Karpas-422 (cell line): ENCODE measurements around the gene PEAK3. TPM values are rescaled to one million over a fixed set of nuclear protein-coding genes. Genes with fewer than 3 reads are reported as not detected.

Source experiments
- DNase-seq: peaks from one replicate; pipeline ENCODE4 v3.0.0-alpha.2; 2015
- H2AFZ ChIP-seq: fragments of 200-600 bp; sonication (generic); 2 replicates; pipeline ENCODE4 v1.6.1; 2014; ENCODE audit warnings: antibody characterized with exemption, low read length, mixed read lengths
- H3K27ac ChIP-seq: fragments of 200-600 bp; sonication (generic); 2 replicates; pipeline ENCODE4 v1.5.1; 2014; ENCODE audit warnings: mild to moderate bottlenecking, low read length, moderate library complexity
- H3K27me3 ChIP-seq: fragments of 200-600 bp; sonication (generic); 2 replicates; pipeline ENCODE4 v1.6.1; 2014; ENCODE audit warnings: low read length, mixed read lengths
- H3K36me3 ChIP-seq: fragments of 200-600 bp; sonication (generic); 2 replicates; pipeline ENCODE4 v1.6.1; 2014; ENCODE audit warnings: low read length, mixed read lengths; ENCODE audit not compliant: insufficient read depth
- H3K4me1 ChIP-seq: fragments of 200-600 bp; sonication (generic); 2 replicates; pipeline ENCODE4 v1.6.1; 2014; ENCODE audit warnings: mild to moderate bottlenecking, low read length, mixed read lengths
- H3K4me2 ChIP-seq: fragments of 200-600 bp; sonication (generic); 2 replicates; pipeline ENCODE4 v1.6.1; 2014; ENCODE audit warnings: low read length, low read depth, mild to moderate bottlenecking; ENCODE audit not compliant: poor library complexity, severe bottlenecking
- H3K4me3 ChIP-seq: fragments of 200-600 bp; sonication (generic); 2 replicates; pipeline ENCODE4 v1.5.1; 2014; ENCODE audit warnings: mild to moderate bottlenecking, antibody characterized with exemption, low read length, mixed read lengths
- H3K79me2 ChIP-seq: fragments of 200-600 bp; sonication (generic); 2 replicates; pipeline ENCODE4 v1.6.1; 2014; ENCODE audit warnings: mild to moderate bottlenecking, low read length, mixed read lengths
- H3K9ac ChIP-seq: fragments of 200-600 bp; sonication (generic); 2 replicates; pipeline ENCODE4 v1.6.0; 2014; ENCODE audit warnings: low read length
- H3K9me2 ChIP-seq: fragments of 200-600 bp; sonication (generic), shearing (Covaris generic); replicated peaks from 2 replicates; pipeline ENCODE4 v1.6.0; 2014; ENCODE audit warnings: mild to moderate bottlenecking, low read length, moderate library complexity; ENCODE audit not compliant: insufficient read depth
- H3K9me3 ChIP-seq: fragments of 300-700, 200-600 bp; sonication (generic); 2 replicates; pipeline ENCODE4 v1.6.1; 2014; ENCODE audit warnings: low read length, mixed read lengths
- H4K20me1 ChIP-seq: fragments of 200-600 bp; sonication (generic); 2 replicates; pipeline ENCODE4 v1.6.1; 2014; ENCODE audit warnings: mild to moderate bottlenecking, antibody characterized with exemption, low read length, low read depth; ENCODE audit not compliant: insufficient read depth
- total RNA-seq: library from RNA; depleted of rRNA; stranded (reverse); fragments of >200 nt; shearing (Covaris generic); gene quantifications from 2 replicates; pipeline ENCODE4 v1.2.3, GENCODE V29; 2014; ENCODE audit warnings: low replicate concordance

Gene PEAK3
- total RNA-seq, 1 experiment from 2014 or later: not detected

- no peak for DNase-seq
- no peaks in the 10 kb centered on the region; the same call in 1 of the 2 replicates for H3K36me3 ChIP-seq
- H3K9me3 ChIP-seq: no peaks in the 10 kb centered on the region
Measured at GRCh38 chr19:2248136-2249009, 33.6 kb downstream of the PEAK3 start.

GRCh38 chr19:2247433-2248101 is 34.4 kb downstream of the PEAK3 start:
- Histone ChIP-seq H3K4me3 (no peak overlapping the region), H3K27ac (no peak overlapping the region), H3K79me2 (peaks cover 8% of the 10 kb centered on the region), H3K27me3 (no peaks in the 10 kb centered on the region), H3K36me3 (no peaks in the 10 kb centered on the region; the same call in 1 of the 2 replicates), H3K9me2 (no peaks in the 10 kb centered on the region), H4K20me1 (peaks cover 16% of the 10 kb centered on the region), H3K4me1 (peaks cover 1% of the 10 kb centered on the region), H3K9ac (no peak overlapping the region), H3K4me2 (no peak overlapping the region), H2AFZ (no peak overlapping the region), H3K9me3 (no peaks in the 10 kb centered on the region)
- DNase-seq: no peak

More at GRCh38 chr19:2248136-2249009, 33.6 kb downstream of the PEAK3 start:
- peaks cover 19% of the 10 kb centered on the region for H4K20me1 ChIP-seq
- H3K27me3 ChIP-seq: no peaks in the 10 kb centered on the region
- no peaks in the 10 kb centered on the region for H3K9me2 ChIP-seq
- H3K4me3 ChIP-seq: no peak overlapping the region
- H3K4me1 ChIP-seq: peaks cover 9% of the 10 kb centered on the region
- no peak overlapping the region for H3K27ac ChIP-seq
- H3K9ac ChIP-seq: no peak overlapping the region
- no peaks in the 10 kb centered on the region for H3K79me2 ChIP-seq
- H2AFZ ChIP-seq: no peak overlapping the region
- no peak overlapping the region for H3K4me2 ChIP-seq

- Histone ChIP-seq H3K4me2 (no peak overlapping the region), H3K36me3 (no peaks in the 10 kb centered on the region; the same call in 1 of the 2 replicates), H3K9ac (no peak overlapping the region), H3K27me3 (no peaks in the 10 kb centered on the region), H3K9me2 (no peaks in the 10 kb centered on the region), H4K20me1 (peaks cover 18% of the 10 kb centered on the region), H3K79me2 (peaks cover 14% of the 10 kb centered on the region), H3K4me1 (no peaks in the 10 kb centered on the region), H3K9me3 (no peaks in the 10 kb centered on the region), H3K27ac (no peak overlapping the region), H2AFZ (no peak overlapping the region), H3K4me3 (no peak overlapping the region)
- no peak for DNase-seq
Measured at GRCh38 chr19:2246801-2247361, 35.1 kb downstream of the PEAK3 start.

GRCh38 chr19:2246014-2246620 is 35.9 kb downstream of the PEAK3 start:
- Histone ChIP-seq H4K20me1 (peaks cover 25% of the 10 kb centered on the region), H3K9me3 (no peaks in the 10 kb centered on the region), H3K9ac (no peak overlapping the region), H3K27me3 (no peaks in the 10 kb centered on the region), H3K9me2 (no peaks in the 10 kb centered on the region), H3K4me3 (no peak overlapping the region), H3K79me2 (peaks cover 22% of the 10 kb centered on the region), H3K27ac (no peak overlapping the region), H3K36me3 (no peaks in the 10 kb centered on the region; the same call in 1 of the 2 replicates), H3K4me1 (no peaks in the 10 kb centered on the region), H3K4me2 (no peak overlapping the region), H2AFZ (no peak overlapping the region)
- DNase-seq: no peak

GRCh38 chr19:2245273-2245672 is 36.7 kb downstream of the PEAK3 start:
- no peak overlapping the region for H3K27ac ChIP-seq
- H3K4me3 ChIP-seq: no peak overlapping the region
- H3K9me3 ChIP-seq: no peaks in the 10 kb centered on the region
- H3K4me2 ChIP-seq: no peak overlapping the region
- no peak for DNase-seq
- H3K4me1 ChIP-seq: no peaks in the 10 kb centered on the region
- no peaks in the 10 kb centered on the region for H3K27me3 ChIP-seq
- no peaks in the 10 kb centered on the region for H3K9me2 ChIP-seq
- peaks cover 33% of the 10 kb centered on the region for H4K20me1 ChIP-seq
- H3K36me3 ChIP-seq: peaks cover 4% of the 10 kb centered on the region
- H3K79me2 ChIP-seq: peaks cover 30% of the 10 kb centered on the region
- no peak overlapping the region for H3K9ac ChIP-seq
- H2AFZ ChIP-seq: no peak overlapping the region

- Histone ChIP-seq H3K9me2 (no peaks in the 10 kb centered on the region), H3K79me2 (peaks cover 38% of the 10 kb centered on the region), H3K27me3 (no peaks in the 10 kb centered on the region), H3K9me3 (no peaks in the 10 kb centered on the region), H3K4me1 (peaks cover 1% of the 10 kb centered on the region; the same call in 1 of the 2 replicates), H4K20me1 (peaks cover 41% of the 10 kb centered on the region), H3K4me3 (no peak overlapping the region), H2AFZ (no peak overlapping the region), H3K9ac (no peak overlapping the region), H3K4me2 (no peak overlapping the region), H3K36me3 (peaks cover 5% of the 10 kb centered on the region), H3K27ac (no peak overlapping the region)
- no peak for DNase-seq
Measured at GRCh38 chr19:2244486-2244885, 37.5 kb downstream of the PEAK3 start.

GRCh38 chr19:2244125-2244411 is 37.9 kb downstream of the PEAK3 start:
- no peaks in the 10 kb centered on the region for H3K27me3 ChIP-seq

More at GRCh38 chr19:2244125-2244411, 37.9 kb downstream of the PEAK3 start:
- DNase-seq: no peak
- peaks cover 5% of the 10 kb centered on the region for H3K36me3 ChIP-seq
- no peaks in the 10 kb centered on the region for H3K9me2 ChIP-seq
- H4K20me1 ChIP-seq: peaks cover 42% of the 10 kb centered on the region
- no peak overlapping the region for H2AFZ ChIP-seq
- H3K9me3 ChIP-seq: no peaks in the 10 kb centered on the region
- no peak overlapping the region for H3K4me2 ChIP-seq
- no peak overlapping the region for H3K9ac ChIP-seq
- no peak overlapping the region for H3K27ac ChIP-seq
- H3K4me3 ChIP-seq: no peak overlapping the region
- H3K79me2 ChIP-seq: peaks cover 43% of the 10 kb centered on the region
- peaks cover 5% of the 10 kb centered on the region for H3K4me1 ChIP-seq
